Spleen (tissue), 7 donors: ENCODE measurements around the gene DNAJC17.

ENCODE experiments used
- CTCF ChIP-seq, 11 experiments: fragments of 200-600 bp in 7 of 11; fragments of 450-650 bp in 4 of 11; sonication (generic) in 4 of 11; IDR thresholded peaks in 8 of 11; conservative IDR thresholded peaks in 3 of 11; 1 replicate in 7 of 11; 2 replicates in 4 of 11; pipeline versions ENCODE4 v1.4.0 to v1.8.0; 2016 to 2021; ENCODE audit warnings: antibody characterized with exemption in 11 of 11, inconsistent platforms in 4 of 11, mild to moderate bottlenecking in 1 of 11
- POLR2A ChIP-seq, 3 donors: fragments of 450-650 bp; IDR thresholded peaks; one replicate each; pipeline ENCODE4 v1.5.1; 2017; ENCODE audit warnings: antibody characterized with exemption in 3 of 3, mild to moderate bottlenecking in 1 of 3
- donor health status: DM: no; HTN: no; CAD: no; lungs with moderate emphysema.
- donor health status: DM: no; HTN: no; CAD: no.
- donor health status: DM: no; HTN: no; CAD: no.

DNA sequence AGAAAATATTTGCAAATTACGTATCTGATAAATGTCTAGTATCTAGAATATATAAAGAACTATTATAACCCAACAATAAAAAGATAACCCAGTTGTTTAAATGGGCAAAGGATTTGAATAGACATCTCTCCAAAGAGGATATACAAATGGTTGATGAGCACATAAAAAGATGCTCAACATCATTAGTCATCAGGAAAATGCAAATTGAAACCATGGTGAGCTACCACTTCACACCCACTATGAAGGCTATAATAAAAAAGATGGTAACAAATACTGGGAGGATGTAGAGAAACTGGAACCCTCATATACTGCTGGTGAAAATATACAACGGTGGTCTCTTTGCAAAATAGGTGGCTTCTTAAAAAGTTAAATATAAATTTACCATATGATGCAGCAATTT lies 84.3 kb downstream of the DNAJC17 start:
- TF ChIP-seq CTCF (IDR thresholded peaks at IDR 0.05 in 8 of 11, conservative IDR thresholded peaks at IDR 0.05 in 3 of 11) (no peak), POLR2A (IDR thresholded peaks at IDR 0.05) (no peak)
